T-helper 17 cell (primary cell): ENCODE results near the gene SLC6A19. TPM values are rescaled to one million over a fixed set of nuclear protein-coding genes. Genes with fewer than 3 reads are reported as not detected.
A peak's percentile ranks its signal among the peaks of the same experiment; 100 is the strongest.
"Not testable (repeated sequence)": the region's sequence is repeated elsewhere in the genome, so short reads cannot be mapped to it uniquely, and the experiment has no call there.

ENCODE experiments used
- ATAC-seq: fragments of 150-1000 bp; cut with Tn5 transposase; 2 replicates; pipeline ENCODE4 v1.10.0; 2021; ENCODE audit warnings: mild to moderate bottlenecking, moderate library complexity
- DNase-seq, 3 donors: peaks; one replicate each; pipeline versions ENCODE4 v3.0.0 to v3.0.0-alpha.2; 2020 to 2021
- H3K9me3 ChIP-seq: one replicate; pipeline ENCODE4 v1.7.0; 2013; ENCODE audit warnings: low read length, mild to moderate bottlenecking; ENCODE audit not compliant: control insufficient read depth, poor library complexity, severe bottlenecking
- H3K27ac Mint-ChIP-seq: one replicate; pipeline ENCODE4 v1.8.0; 2022; ENCODE audit warnings: mild to moderate bottlenecking, moderate library complexity, mixed read lengths
- H3K27me3 Mint-ChIP-seq: one replicate; pipeline ENCODE4 v1.8.0; 2022; ENCODE audit warnings: mixed read lengths
- H3K36me3 Mint-ChIP-seq: one replicate; pipeline ENCODE4 v1.8.0; 2022; ENCODE audit warnings: low read depth, mixed read lengths
- H3K4me1 Mint-ChIP-seq: one replicate; pipeline ENCODE4 v1.8.0; 2022; ENCODE audit warnings: mild to moderate bottlenecking, mixed read lengths
- H3K4me3 Mint-ChIP-seq: one replicate; pipeline ENCODE4 v1.8.0; 2022; ENCODE audit warnings: mild to moderate bottlenecking, moderate library complexity, mixed read lengths
- total RNA-seq, 4 donors: library from RNA in 2 of 4; stranded (reverse) in 2 of 4; gene quantifications; one replicate each; pipeline ENCODE4 v1.2.3 and lab custom pipeline; 2022 to 2026

The SLC6A19 gene
- total RNA-seq, 2 donors from 2014 or later, result not detected

GRCh38 chr5:1262381-1262780, 61.0 kb downstream of the SLC6A19 start:
- no peaks in the 10 kb centered on the region for H3K9me3 ChIP-seq
- Mint-ChIP-seq H3K36me3 (no peaks in the 10 kb centered on the region), H3K4me1 (peaks cover 3% of the 10 kb centered on the region), H3K27ac (peak overlapping the region; percentile 43), H3K27me3 (no peaks in the 10 kb centered on the region), H3K4me3 (no peak overlapping the region)
- ATAC-seq (no peak), DNase-seq (no peak)

GRCh38 chr5:1264211-1264610, 62.8 kb downstream of the SLC6A19 start:
- Mint-ChIP-seq H3K36me3 (no peaks in the 10 kb centered on the region), H3K4me1 (peaks cover 13% of the 10 kb centered on the region), H3K4me3 (no peak overlapping the region), H3K27me3 (no peaks in the 10 kb centered on the region), H3K27ac (no peak overlapping the region)
- DNase-seq (no peak), ATAC-seq (no peak)
- H3K9me3 ChIP-seq, result no peaks in the 10 kb centered on the region

GRCh38 chr5:1265026-1265425, 63.6 kb downstream of the SLC6A19 start:
- H3K27ac Mint-ChIP-seq, result no peak overlapping the region
- DNase-seq, result no peak
- no peaks in the 10 kb centered on the region for H3K27me3 Mint-ChIP-seq
- H3K4me3 Mint-ChIP-seq, result no peak overlapping the region
- H3K4me1 Mint-ChIP-seq, result peaks cover 16% of the 10 kb centered on the region
- ATAC-seq, result no peak
- H3K9me3 ChIP-seq, result no peaks in the 10 kb centered on the region
- H3K36me3 Mint-ChIP-seq, result no peaks in the 10 kb centered on the region

- no peaks in the 10 kb centered on the region for H3K27me3 Mint-ChIP-seq
- no peaks in the 10 kb centered on the region for H3K36me3 Mint-ChIP-seq
- H3K27ac Mint-ChIP-seq, result no peak overlapping the region
- ATAC-seq (no peak), DNase-seq (no peak)
- H3K9me3 ChIP-seq, result no peaks in the 10 kb centered on the region
- peaks cover 16% of the 10 kb centered on the region for H3K4me1 Mint-ChIP-seq
- H3K4me3 Mint-ChIP-seq, result no peak overlapping the region
Measured at GRCh38 chr5:1265461-1266455, 64.4 kb downstream of the SLC6A19 start.

GRCh38 chr5:1266791-1267190, 65.4 kb downstream of the SLC6A19 start:
- H3K4me1 Mint-ChIP-seq, result peaks cover 16% of the 10 kb centered on the region
- DNase-seq, result no peak
- H3K36me3 Mint-ChIP-seq, result no peaks in the 10 kb centered on the region
- H3K4me3 Mint-ChIP-seq, result no peak overlapping the region
- no peaks in the 10 kb centered on the region for H3K9me3 ChIP-seq
- no peak for ATAC-seq
- H3K27ac Mint-ChIP-seq, result no peak overlapping the region
- no peaks in the 10 kb centered on the region for H3K27me3 Mint-ChIP-seq

GRCh38 chr5:1267464-1267863, 66.1 kb downstream of the SLC6A19 start:
- peaks cover 16% of the 10 kb centered on the region for H3K4me1 Mint-ChIP-seq
- H3K36me3 Mint-ChIP-seq, H3K4me3 Mint-ChIP-seq, DNase-seq, H3K9me3 ChIP-seq, ATAC-seq, H3K27me3 Mint-ChIP-seq, H3K27ac Mint-ChIP-seq: not testable (repeated sequence)

- no peaks in the 10 kb centered on the region for H3K9me3 ChIP-seq
- no peaks in the 10 kb centered on the region for H3K36me3 Mint-ChIP-seq
- ATAC-seq (no peak), DNase-seq (no peak)
- no peak overlapping the region for H3K27ac Mint-ChIP-seq
- H3K4me3 Mint-ChIP-seq, result no peak overlapping the region
- no peaks in the 10 kb centered on the region for H3K27me3 Mint-ChIP-seq
- H3K4me1 Mint-ChIP-seq, result peaks cover 13% of the 10 kb centered on the region
Measured at GRCh38 chr5:1268056-1268455, 66.7 kb downstream of the SLC6A19 start.

- H3K27me3 Mint-ChIP-seq, result no peaks in the 10 kb centered on the region
- H3K4me1 Mint-ChIP-seq, result peaks cover 13% of the 10 kb centered on the region
- H3K27ac Mint-ChIP-seq, result peak overlapping the region; percentile 54
- no peaks in the 10 kb centered on the region for H3K36me3 Mint-ChIP-seq
- H3K4me3 Mint-ChIP-seq, result no peak overlapping the region
- DNase-seq, result no peak
- H3K9me3 ChIP-seq, result no peaks in the 10 kb centered on the region
- peak; percentile 88 for ATAC-seq
Measured at GRCh38 chr5:1268666-1269065, 67.3 kb downstream of the SLC6A19 start.

GRCh38 chr5:1270426-1270825, 69.0 kb downstream of the SLC6A19 start:
- H3K9me3 ChIP-seq, result no peaks in the 10 kb centered on the region
- no peak for ATAC-seq
- H3K4me1 Mint-ChIP-seq, result peaks cover 13% of the 10 kb centered on the region
- H3K27me3 Mint-ChIP-seq, result no peaks in the 10 kb centered on the region
- H3K27ac Mint-ChIP-seq, result no peak overlapping the region
- no peak overlapping the region for H3K4me3 Mint-ChIP-seq
- no peak for DNase-seq
- no peaks in the 10 kb centered on the region for H3K36me3 Mint-ChIP-seq

- Mint-ChIP-seq H3K4me1 (peaks cover 13% of the 10 kb centered on the region), H3K36me3 (no peaks in the 10 kb centered on the region), H3K27ac (no peak overlapping the region), H3K4me3 (peak overlapping the region; percentile 64), H3K27me3 (no peaks in the 10 kb centered on the region)
- ATAC-seq (no peak), DNase-seq (no peak)
- no peaks in the 10 kb centered on the region for H3K9me3 ChIP-seq
Measured at GRCh38 chr5:1270933-1271914, 69.8 kb downstream of the SLC6A19 start.

- no peak overlapping the region for H3K27ac Mint-ChIP-seq
- no peaks in the 10 kb centered on the region for H3K36me3 Mint-ChIP-seq
- peaks cover 13% of the 10 kb centered on the region for H3K4me1 Mint-ChIP-seq
- ATAC-seq (no peak), DNase-seq (no peak)
- H3K27me3 Mint-ChIP-seq, result no peaks in the 10 kb centered on the region
- H3K4me3 Mint-ChIP-seq, result no peak overlapping the region
- no peaks in the 10 kb centered on the region for H3K9me3 ChIP-seq
Measured at GRCh38 chr5:1272201-1272600, 70.8 kb downstream of the SLC6A19 start.

- no peak overlapping the region for H3K27ac Mint-ChIP-seq
- ATAC-seq (no peak), DNase-seq (no peak)
- H3K27me3 Mint-ChIP-seq, result no peaks in the 10 kb centered on the region
- H3K4me1 Mint-ChIP-seq, result peaks cover 8% of the 10 kb centered on the region
- no peaks in the 10 kb centered on the region for H3K36me3 Mint-ChIP-seq
- no peak overlapping the region for H3K4me3 Mint-ChIP-seq
- H3K9me3 ChIP-seq, result no peaks in the 10 kb centered on the region
Measured at GRCh38 chr5:1273745-1274144, 72.3 kb downstream of the SLC6A19 start.

GRCh38 chr5:1274471-1274870, 73.1 kb downstream of the SLC6A19 start:
- H3K36me3 Mint-ChIP-seq, result no peaks in the 10 kb centered on the region
- H3K27ac Mint-ChIP-seq, result no peak overlapping the region
- H3K9me3 ChIP-seq, result no peaks in the 10 kb centered on the region
- ATAC-seq (no peak), DNase-seq (no peak)
- H3K4me3 Mint-ChIP-seq, result no peak overlapping the region
- peaks cover under 1% of the 10 kb centered on the region for H3K4me1 Mint-ChIP-seq
- H3K27me3 Mint-ChIP-seq, result no peaks in the 10 kb centered on the region
